ENCODE data around the gene BIN2.
"Not testable (repeated sequence)": the region's sequence is repeated elsewhere in the genome, so short reads cannot be mapped to it uniquely, and the experiment has no call there.

The BIN2 gene

DNA sequence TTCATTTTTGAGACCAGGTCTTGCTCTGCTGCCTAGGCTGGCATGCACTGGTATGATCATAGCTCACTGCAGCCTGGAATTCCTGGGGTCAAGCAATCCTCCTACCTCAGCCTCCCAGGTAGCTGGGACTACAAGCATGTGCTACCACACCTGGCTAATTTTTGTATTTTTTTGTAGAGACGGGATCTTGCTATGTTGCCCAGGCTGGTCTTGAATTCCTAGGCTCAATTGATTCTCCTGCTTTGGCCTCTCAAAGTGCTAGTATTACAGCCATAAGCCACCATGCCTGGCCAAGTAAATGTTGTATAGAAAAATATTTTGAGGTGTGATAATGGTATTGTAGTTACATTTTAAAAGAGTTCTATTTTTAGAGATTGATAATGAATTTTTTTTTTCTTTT, 12.6 kb downstream of the BIN2 start:
- DNase-seq (ENCODE audit: low read depth in 3 of 3): no peak

DNA sequence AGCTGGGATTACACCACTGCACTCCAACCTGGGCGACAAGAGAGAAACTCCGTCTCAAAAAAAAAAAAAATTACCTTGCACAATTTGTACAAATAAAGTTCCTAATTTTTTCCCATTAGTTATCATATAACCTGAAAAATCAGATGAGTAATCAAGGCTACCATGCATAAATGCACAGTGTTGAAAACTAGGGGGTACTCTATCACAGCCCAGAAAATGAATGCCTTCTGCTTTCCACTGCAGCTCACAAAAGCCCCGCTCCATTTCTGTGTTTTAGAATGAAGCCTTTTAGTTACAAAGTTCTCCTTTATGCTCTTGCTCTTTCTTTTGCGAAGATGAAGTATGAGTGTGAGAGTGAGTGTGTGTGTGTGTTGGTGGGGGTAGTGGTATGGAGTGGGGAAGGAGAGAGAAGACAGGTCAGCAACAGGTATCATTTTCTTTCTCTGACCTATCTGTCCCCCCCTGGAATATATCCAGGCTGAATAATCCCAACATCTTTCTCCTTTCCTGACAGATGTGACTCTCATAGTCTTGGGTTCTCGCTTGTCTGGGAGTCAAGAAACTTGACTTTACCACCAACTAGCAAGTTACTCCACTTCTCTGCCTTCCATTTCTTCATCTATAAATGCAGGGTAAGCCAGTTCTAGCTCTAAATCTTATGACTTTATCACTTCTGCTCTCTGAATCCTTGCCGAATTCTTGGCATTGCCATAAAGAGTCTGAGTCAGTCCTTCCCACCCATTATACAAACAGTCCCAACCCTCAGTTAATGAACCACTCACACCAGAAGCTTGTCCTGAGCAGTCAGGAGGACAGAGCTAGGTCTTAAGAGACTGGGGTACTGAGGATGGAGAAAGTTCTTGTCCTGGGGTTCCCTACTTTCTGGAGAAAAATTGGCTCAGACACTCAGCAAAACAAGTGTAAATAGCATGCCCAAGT, 16.1 kb downstream of the BIN2 start:
- no peak for DNase-seq (ENCODE audit: low read depth in 3 of 3)

DNA sequence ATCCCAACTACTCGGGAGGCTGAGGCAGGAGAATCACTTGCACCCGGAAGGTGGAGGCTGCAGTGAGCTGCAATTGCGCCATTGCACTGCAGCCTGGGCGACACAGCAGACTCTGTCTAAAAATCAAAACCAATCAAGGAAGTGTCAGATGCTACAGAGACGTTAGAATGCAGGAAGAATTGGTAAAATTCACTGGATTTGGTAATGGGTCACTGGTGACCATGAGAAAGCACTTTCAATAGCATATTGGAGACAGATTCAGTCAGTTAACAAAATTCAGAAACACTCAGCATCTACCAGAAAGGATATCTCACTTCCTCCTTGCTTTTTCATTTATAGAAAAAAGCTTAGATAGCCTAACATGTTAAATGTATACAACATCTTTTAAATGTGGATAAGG, 17.5 kb downstream of the BIN2 start:
- DNase-seq (ENCODE audit: low read depth in 3 of 3): no peak

DNA sequence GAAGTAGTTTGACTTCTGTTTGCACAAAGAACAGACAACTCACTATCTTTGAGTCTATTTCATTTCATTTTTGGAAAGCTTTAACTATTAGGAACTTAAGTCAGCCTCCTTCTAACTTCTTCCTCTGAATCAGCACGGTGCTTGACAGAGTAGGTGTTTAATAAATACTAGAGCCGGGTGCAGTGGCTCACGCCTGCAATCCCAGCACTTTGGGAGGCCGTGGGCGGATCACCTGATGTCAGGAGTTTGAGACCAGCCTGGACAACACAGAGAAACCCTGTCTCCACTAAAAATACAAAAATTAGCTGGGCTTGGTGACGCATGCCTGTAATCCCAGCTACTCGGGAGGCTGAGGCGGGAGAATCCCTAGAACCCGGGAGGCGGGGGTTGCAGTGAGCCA, 23.2 kb downstream of the BIN2 start:
- not testable (repeated sequence) for DNase-seq (ENCODE audit: low read depth in 3 of 3)

DNA sequence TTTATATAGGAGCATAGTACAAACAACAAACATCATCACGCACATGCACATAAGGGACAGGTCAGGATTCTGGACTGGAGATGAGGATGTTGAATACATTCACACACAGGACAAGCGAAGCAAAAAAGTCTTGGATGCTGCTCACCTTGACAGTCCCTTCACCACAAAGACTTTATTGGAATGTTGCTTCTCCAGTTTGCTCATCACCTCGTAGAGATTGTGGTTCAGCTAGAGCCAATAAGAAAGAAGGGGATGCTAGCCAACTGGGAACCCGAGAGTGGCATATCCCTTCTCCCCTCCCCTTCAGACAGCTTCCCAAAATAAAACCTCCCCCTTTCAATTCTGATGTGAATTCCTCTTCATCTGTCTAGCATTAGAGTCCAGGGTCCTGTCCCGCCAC, 28.3 kb downstream of the BIN2 start:
- no peak for DNase-seq (ENCODE audit: low read depth in 3 of 3)

DNA sequence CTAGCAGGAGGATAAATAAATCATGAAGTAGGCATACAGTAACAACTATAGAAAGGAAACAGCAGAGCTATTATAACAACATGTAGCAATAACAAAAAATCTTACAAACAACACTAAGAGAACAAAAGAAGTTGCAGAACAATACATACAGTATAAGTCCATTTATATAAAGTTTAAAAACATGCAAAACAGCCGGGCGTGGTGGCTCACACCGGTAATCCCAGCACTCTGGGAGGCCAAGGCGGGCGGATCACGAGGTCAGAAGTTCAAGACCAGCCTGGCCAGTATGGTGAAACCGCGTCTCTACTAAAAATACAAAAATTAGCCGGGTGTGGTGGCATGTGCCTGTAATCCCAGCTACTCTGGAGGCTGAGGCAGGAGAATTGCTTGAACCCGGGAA, 29.9 kb downstream of the BIN2 start:
- not testable (repeated sequence) for DNase-seq (ENCODE audit: low read depth in 3 of 3)

DNA sequence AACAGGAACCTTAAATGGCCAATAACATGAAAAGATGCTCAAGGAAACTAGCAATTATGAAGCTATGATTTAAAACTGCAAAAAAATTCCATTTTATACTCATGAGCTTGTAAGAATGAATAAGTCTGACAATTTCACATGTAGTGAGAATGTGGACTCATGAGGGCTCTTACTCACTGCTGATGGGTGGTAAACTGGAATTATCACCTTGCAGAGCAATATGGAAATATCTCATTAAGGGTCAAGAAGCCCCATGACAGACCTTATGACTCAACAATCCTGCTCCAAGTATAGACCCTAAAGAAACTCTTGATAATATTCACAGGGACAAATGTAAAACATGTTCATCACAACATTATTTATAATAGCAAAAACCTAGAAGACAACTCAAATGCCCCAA, 30.3 kb downstream of the BIN2 start:
- DNase-seq (ENCODE audit: low read depth in 3 of 3): no peak

DNA sequence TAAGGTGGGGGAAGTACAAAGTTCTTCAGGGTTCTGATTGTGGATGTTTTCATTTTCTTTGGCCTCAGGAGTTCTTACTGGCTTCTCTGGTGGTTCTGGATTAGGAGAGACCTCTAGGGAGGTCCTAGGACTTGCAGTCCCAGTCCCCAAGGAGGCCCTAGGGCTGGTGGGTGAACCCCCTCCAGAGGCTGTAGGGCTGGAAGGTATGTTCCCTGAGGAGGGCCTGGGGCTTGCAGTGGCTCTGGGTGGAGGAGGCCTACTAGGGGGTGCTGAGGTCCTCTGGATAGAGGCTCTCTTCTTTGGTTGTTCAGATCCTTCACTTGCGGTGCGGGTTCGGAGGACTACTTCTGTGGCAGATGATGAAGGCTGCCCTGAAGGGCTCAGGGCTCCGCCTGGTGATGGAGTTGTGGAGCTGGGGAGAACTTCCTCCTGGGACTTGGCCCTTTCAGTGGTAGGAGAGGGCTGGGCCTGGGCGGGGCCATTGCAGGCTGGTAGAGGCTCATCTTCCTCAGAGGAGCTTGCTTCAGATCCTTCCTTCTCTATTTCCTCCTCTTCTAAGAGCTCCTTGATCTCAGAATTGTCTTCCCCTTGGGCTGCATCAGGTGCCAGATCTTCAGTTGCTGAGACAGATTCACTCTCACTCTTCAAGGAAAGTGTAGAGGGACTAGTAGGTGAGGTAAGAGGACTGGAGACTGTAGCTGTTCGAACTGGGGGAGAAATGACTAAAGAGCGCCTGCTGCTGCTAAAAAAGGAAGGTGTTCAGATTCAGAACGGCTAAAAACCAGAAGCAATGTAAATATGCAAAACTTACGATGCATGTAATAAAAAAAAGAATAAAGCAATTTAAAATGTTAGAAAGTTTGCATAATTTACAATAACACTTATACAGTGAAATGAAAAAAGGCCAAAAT, 32.1 kb downstream of the BIN2 start:
- DNase-seq (ENCODE audit: low read depth in 3 of 3): not testable (repeated sequence)

DNA sequence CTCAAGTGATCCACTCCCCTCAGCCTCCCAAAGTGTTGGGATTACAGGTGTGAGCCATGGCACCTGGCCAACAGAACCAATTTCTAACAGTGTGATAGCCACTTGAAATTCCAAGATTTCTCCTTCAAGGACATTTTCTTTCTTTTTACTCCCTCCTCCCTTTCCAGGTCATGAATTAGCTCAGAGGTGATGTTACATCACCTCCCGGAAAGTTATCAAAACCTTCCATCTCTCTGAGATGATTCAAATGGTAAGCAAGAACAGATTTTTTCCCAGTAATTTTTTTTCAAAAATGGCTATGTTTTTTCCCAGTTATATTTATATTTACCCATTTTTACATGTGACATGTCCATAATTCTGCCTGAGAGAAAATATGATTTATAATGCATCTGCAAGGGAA, 38.1 kb downstream of the BIN2 start:
- DNase-seq (ENCODE audit: low read depth in 3 of 3): no peak

DNA sequence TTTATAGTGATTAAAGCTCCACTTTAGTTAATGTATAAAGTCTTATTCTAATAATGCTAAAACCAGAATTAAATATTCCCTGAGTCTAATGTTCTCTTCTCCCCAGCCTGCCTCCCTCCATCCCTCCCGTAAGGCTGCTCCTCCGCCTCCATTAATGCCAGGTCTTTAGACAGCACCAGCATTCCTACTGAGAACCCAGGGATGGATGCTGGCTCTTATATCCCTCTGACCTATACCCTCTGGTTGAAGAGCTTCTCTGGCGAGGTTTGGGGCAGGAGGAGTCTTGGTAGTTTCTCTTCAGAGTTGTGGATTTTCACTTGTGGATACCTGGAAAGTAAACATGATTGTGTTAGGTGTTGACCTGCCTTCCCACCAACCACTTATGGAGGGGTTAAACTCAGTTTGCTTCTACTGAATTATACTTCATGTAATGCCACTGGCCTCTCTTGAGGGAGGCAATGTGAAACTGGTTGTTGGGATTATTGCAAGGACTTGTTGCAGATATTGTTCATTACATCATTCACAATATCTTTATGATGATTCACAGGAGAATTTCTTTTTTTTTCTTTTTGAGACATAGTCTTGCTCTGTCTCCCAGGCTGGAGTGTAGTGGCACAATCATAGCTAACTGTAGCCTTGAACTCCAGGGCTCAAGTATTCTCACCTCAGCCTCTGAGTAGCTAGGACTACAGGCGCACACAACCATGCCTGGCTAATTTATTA, 42.6 kb downstream of the BIN2 start:
- no peak for DNase-seq (ENCODE audit: low read depth in 3 of 3)

DNA sequence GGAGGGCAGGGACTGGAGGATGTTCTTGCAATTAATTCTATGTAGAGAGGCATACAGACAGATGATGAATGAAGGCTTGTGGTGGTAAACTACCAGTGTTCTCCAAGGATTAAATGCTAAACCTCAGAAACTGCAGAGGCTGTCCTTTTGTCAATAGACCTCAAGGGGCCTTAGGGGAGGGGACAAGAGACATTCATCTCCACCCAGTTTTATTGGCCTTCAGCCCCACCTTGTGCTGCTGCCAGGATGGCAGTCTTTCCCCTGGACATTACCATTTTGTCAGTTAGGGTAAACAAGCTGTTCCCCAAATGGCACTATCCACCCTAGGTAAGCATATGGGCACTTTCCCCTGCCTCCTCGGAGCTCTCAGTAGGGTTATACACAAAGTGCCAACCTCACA, 48.9 kb downstream of the BIN2 start:
- DNase-seq (ENCODE audit: low read depth in 3 of 3): no peak

DNA sequence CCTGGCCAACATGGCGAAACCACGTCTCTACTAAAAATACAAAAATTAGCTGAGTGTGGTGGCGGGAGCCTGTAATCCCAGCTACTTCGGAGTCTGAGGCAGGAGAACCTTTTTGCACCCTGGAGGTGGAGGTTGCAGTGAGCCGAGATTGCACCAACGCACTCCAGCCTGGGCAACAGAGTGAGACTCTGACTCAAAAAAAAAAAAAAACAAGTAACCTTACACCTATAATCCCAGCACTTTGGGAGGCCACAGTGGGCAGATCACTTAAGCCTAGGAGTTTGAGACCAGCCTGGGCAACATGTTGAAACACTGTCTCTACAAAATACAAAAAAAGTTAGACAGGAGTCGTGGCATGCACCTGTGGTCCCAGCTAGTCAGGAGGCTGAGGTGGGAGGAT, 51.2 kb downstream of the BIN2 start:
- DNase-seq (ENCODE audit: low read depth in 3 of 3): not testable (repeated sequence)

DNA sequence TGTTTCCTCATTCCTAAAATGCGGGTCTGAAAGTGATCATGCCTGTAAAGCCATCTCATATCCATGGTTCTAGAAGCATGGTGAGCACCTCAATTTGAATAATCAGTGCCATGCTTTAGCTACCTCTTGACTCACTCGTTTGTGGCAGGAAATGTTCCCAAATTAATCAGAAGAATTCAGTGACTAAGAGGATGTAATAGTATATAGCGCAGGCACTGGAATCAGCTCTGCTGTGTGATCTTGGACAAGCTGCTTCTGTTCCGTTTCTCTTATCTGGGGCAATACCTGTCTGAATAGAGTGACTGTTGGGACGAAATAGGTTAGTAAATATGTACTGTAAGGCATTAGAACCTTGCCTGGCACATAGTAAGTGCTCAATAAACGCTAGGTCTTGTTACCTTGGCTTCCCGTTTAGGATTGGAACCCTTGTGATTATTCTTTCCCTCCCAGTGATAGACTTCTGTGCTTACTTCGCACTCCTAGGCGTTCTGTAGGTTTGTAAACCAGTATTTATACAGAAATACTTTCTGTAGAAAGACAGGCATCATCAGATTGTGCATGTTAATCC, 52.9 kb downstream of the BIN2 start:
- DNase-seq (ENCODE audit: low read depth in 3 of 3): no peak

DNA sequence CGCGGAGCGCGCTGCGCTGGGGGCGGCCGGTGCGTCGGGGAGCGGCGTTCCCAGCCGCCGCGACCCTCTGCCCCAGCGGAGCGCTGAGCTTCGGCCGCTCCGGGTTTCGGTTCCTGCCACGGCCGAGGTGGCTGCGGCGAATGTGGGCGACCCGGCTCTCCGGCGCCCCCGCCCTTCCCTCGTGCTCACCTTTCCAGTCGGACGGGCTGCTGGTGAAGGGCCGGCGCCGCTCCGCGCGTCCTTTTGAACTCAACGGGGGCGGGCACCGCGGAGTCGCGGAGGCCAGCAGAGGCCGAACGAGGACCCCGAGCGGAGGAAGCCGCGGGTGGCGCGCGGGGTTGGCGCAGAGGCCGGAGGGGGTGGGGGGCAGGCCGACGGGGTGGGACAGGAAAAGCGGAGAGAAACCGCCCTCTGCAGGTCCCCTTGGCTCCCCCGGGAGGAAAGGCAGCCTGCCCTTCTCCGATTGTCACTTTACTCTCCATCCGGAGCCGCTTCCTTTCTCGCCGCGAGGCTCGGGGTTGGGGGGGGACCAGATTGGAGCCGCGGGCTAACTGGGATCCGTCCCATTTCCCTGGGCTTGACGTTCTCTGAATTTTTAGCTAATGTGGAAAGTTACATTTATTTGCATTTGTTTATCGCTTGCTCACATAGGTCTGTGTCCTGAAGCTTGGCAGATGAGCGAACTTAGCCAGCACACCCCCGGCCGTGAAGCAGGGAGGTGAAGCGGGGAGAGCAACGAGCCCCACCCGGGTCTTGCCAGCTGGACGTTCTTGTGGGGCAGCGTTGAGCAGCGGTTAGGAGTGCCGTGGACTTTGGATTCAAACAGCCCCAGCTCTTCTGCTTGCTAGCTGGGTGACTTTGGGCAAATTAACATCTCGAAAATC, 53.7 kb downstream of the BIN2 start, which contains the start of gene SMAGP:
TSS of gene SMAGP (minus strand) at position 349 of the 884 bp plus-strand sequence. CDS start 1,137 bp downstream, outside the sequence.
- DNase-seq (ENCODE audit: low read depth in 3 of 3): peak; percentile 8 to 27 (median 23)

DNA sequence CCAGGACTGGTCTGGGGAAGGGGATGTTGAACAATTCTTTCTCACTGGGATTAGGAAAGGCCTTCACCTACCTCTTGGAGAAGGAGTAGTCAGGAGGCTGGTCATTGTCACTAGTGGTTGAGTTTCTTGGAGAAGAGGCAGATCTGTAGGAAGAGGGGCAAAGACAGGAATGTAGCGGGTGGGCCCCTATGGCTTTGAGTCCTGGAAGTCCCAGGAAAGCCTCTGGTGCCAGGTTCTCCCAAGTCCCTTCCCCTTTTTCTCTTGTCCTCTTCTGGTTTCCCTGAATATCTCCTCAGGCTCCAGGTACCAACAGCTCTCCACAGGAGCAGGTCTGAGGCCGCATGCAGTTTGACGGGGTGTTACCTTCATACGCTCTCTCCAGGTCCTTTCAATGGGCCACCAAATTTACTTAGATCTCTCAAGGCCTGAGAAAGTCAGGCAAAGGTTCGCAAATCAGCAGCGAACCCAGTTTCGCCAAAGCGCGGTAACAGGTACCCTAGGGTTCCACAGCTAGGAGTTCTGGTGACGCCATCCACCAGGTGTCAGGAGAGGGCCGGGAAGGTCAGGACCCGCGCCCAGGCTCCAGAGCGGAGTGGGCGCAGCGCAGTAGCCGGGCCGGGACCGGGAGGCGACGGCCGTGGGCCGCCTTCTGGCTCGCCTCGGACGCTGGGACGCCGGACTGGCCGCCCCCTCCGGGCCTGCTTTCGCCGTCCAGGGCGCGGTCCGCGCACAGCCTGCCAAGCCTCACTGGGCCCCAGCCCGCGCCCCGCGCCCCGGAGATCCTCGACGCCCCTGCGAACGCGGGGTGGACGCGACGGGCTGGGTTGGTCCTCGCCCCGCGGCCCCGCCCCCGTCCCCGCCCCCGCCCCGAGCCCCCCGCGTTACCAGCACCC, 54.6 kb downstream of the BIN2 start:
- DNase-seq (ENCODE audit: low read depth in 3 of 3): peak; percentile 35 to 40 (median 40)

DNA sequence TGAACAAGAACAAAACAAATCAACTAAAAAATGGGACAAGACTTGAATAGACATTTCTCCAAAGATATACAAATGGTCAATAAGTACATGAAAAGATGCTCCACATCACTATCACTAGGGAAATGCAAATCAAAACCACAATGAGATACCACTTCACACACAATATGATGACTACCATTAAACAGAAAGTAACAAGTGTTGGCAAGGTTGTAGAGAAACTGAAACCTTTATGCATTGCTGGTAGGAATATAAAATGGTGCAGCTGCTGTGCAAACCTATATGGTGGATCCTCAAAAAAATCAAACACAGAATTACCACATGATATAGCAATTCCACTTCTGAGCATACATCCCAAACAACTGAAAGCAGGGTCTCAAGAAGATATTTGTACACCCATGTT, 59.0 kb downstream of the BIN2 start:
- DNase-seq (ENCODE audit: low read depth in 3 of 3): no peak

DNA sequence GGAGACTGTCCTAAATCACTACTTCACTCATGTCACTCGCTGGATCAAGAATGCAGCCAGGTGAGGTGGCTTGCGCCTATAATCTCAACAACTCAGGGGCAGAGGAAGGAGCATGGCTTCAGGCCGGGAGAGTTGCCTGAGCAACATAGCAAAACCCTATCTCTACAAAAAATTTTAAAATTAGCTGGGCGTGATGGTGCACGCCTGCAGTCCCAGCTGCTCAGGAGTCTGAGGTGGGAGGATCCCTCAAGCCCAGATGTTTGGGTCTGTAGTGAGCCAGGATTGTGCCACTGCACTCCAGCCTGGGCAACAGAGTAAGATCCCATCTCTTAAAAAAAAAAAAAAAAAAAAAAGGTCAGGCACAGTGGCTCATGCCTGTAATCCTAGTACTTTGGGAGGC, 59.7 kb downstream of the BIN2 start:
- DNase-seq (ENCODE audit: low read depth in 3 of 3): no peak

DNA sequence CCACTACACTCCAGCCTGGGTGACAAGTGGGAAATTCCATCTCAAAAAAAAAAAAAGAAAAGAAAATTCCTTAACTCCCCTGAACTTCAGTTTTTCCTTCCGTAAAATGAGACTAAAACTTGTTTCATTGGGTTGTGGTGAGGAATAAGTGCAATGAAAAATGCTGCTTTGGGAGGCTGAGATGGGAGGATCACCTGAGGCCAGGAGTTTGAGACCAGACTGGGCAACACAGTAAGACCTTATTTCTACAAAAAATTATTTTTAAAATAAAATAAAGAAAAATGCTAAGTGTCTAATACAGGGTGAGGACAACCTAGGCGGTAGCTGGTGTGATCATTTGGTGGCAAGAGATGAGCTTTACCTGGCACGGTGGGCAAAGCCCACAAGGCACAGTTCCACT, 60.6 kb downstream of the BIN2 start:
- no peak for DNase-seq (ENCODE audit: low read depth in 3 of 3)

DNA sequence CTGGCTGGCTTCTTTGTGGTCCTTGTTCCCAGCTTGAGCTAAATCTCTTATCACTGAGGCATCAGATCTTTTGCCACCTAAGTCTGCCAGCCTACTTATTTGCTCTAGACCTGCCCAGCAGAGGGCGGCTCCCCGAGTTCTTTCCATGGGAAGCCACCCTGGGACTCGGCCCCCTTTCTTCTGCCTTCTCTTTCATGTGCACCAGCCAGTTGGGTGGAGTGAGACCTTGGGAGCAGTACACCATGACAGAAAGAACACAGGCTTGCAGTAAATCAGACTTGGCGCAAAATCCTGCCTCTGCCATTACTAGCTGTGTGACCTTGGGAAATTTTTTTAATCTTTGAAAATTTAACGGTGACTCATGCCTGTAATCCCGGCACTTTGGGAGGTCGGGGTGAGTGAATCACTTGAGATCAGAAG, 61.2 kb downstream of the BIN2 start:
- no peak for DNase-seq (ENCODE audit: low read depth in 3 of 3)
